ENCODE data around the gene TMEM145.

The TMEM145 gene

DNA sequence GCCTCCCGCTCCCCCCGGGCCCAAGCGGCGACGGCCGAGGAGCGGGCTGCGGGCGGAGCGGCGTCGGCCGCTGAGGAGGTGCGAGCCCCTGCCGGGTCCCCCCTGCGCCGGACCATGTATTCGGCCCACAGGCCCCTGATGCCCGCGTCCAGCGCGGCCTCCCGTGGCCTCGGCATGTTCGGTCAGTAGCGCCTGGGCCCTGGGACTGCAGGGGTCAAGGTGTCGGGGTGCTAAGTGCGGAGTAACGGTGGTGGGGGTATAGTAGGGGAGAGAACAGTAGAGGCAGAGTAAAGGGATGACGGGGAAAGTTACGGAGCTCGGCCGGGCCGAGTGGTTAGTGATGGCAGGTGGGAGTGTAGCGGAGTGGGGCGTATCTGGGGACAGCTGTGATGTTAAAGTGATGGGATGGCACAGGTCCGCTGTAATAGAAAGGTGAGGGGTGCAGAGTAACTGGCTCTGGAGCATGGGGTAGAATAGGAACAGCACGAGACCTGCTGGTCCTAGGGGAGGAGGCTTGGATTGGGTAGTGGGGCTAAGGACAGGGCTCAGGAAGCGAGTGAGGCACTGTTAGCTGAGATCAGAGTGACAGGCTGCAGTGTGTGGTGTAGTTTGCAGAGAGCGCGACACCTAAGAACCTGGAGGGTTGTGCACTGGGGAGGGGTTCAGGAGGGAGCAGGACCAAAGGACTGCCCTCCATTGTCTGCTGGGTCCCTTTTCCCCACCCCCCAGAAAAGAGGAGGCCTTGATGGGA lies 28.3 kb upstream of the TMEM145 start:
- Histone ChIP-seq H3K4me3 (ENCODE audit: low read length) (peak overlapping the region; percentile 84), H3K27ac (ENCODE audit: low read depth, low read length) (no peak overlapping the region), H3K9ac (ENCODE audit: low read depth, low read length) (peak overlapping the region; percentile 60; the same call in 1 of the 2 replicates), H3K9me3 (ENCODE audit: insufficient read depth, low read depth, low read length) (no peaks in the 10 kb centered on the region), H3K4me1 (ENCODE audit: insufficient read depth, low read length) (peaks cover 27% of the 10 kb centered on the region), H3K27me3 (ENCODE audit: insufficient read depth, low read length) (no peaks in the 10 kb centered on the region), H3K36me3 (ENCODE audit: insufficient read depth, low read length) (peaks cover 32% of the 10 kb centered on the region)
- WGBS: 5% methylated on average over 41 of the region's 41 CpGs

- H3K9me3 ChIP-seq (ENCODE audit: insufficient read depth, low read depth, low read length): no peaks in the 10 kb centered on the region
- H3K27me3 ChIP-seq (ENCODE audit: insufficient read depth, low read length): no peaks in the 10 kb centered on the region
- H3K4me3 ChIP-seq (ENCODE audit: low read length): peak overlapping the region; percentile 84
- H3K4me1 ChIP-seq (ENCODE audit: insufficient read depth, low read length): peaks cover 27% of the 10 kb centered on the region
- no peak overlapping the region for H3K27ac ChIP-seq (ENCODE audit: low read depth, low read length)
- no peak overlapping the region for H3K9ac ChIP-seq (ENCODE audit: low read depth, low read length)
- WGBS: 66% methylated on average over 5 of the region's 5 CpGs
- peaks cover 39% of the 10 kb centered on the region for H3K36me3 ChIP-seq (ENCODE audit: insufficient read depth, low read length)
Observed at GRCh38 chr19:42285541-42285941, 27.6 kb upstream of the TMEM145 start.

GRCh38 chr19:42285988-42286348 lies 27.1 kb upstream of the TMEM145 start:
- 89% methylated on average over 6 of the region's 6 CpGs for WGBS
- H3K9ac ChIP-seq (ENCODE audit: low read depth, low read length): no peak overlapping the region
- no peaks in the 10 kb centered on the region for H3K27me3 ChIP-seq (ENCODE audit: insufficient read depth, low read length)
- peaks cover 44% of the 10 kb centered on the region for H3K36me3 ChIP-seq (ENCODE audit: insufficient read depth, low read length)
- no peaks in the 10 kb centered on the region for H3K9me3 ChIP-seq (ENCODE audit: insufficient read depth, low read depth, low read length)
- peaks cover 27% of the 10 kb centered on the region for H3K4me1 ChIP-seq (ENCODE audit: insufficient read depth, low read length)
- no peak overlapping the region for H3K27ac ChIP-seq (ENCODE audit: low read depth, low read length)
- no peak overlapping the region for H3K4me3 ChIP-seq (ENCODE audit: low read length)

GRCh38 chr19:42286349-42287016 lies 26.6 kb upstream of the TMEM145 start:
- H3K9me3 ChIP-seq (ENCODE audit: insufficient read depth, low read depth, low read length): no peaks in the 10 kb centered on the region
- H3K27me3 ChIP-seq (ENCODE audit: insufficient read depth, low read length): no peaks in the 10 kb centered on the region
- H3K27ac ChIP-seq (ENCODE audit: low read depth, low read length): no peak overlapping the region
- peaks cover 24% of the 10 kb centered on the region for H3K4me1 ChIP-seq (ENCODE audit: insufficient read depth, low read length)
- H3K4me3 ChIP-seq (ENCODE audit: low read length): no peak overlapping the region
- WGBS: 91% methylated on average over 12 of the region's 13 CpGs
- no peak overlapping the region for H3K9ac ChIP-seq (ENCODE audit: low read depth, low read length)
- H3K36me3 ChIP-seq (ENCODE audit: insufficient read depth, low read length): peaks cover 49% of the 10 kb centered on the region

- Histone ChIP-seq H3K4me3 (ENCODE audit: low read length) (no peak overlapping the region), H3K9ac (ENCODE audit: low read depth, low read length) (no peak overlapping the region), H3K36me3 (ENCODE audit: insufficient read depth, low read length) (peaks cover 56% of the 10 kb centered on the region), H3K9me3 (ENCODE audit: insufficient read depth, low read depth, low read length) (no peaks in the 10 kb centered on the region), H3K27me3 (ENCODE audit: insufficient read depth, low read length) (no peaks in the 10 kb centered on the region), H3K4me1 (ENCODE audit: insufficient read depth, low read length) (peaks cover 17% of the 10 kb centered on the region; the same call in 1 of the 2 replicates), H3K27ac (ENCODE audit: low read depth, low read length) (no peak overlapping the region)
- 95% methylated on average over 30 of the region's 30 CpGs for WGBS
Observed at GRCh38 chr19:42287017-42287826, 25.9 kb upstream of the TMEM145 start.

- Histone ChIP-seq H3K4me1 (ENCODE audit: insufficient read depth, low read length) (peaks cover 12% of the 10 kb centered on the region; the same call in 1 of the 2 replicates), H3K27me3 (ENCODE audit: insufficient read depth, low read length) (no peaks in the 10 kb centered on the region), H3K36me3 (ENCODE audit: insufficient read depth, low read length) (peaks cover 62% of the 10 kb centered on the region), H3K9ac (ENCODE audit: low read depth, low read length) (no peak overlapping the region), H3K4me3 (ENCODE audit: low read length) (no peak overlapping the region), H3K9me3 (ENCODE audit: insufficient read depth, low read depth, low read length) (no peaks in the 10 kb centered on the region), H3K27ac (ENCODE audit: low read depth, low read length) (no peak overlapping the region)
- WGBS: 94% methylated on average over 10 of the region's 10 CpGs
Observed at GRCh38 chr19:42287827-42288107, 25.3 kb upstream of the TMEM145 start.

DNA sequence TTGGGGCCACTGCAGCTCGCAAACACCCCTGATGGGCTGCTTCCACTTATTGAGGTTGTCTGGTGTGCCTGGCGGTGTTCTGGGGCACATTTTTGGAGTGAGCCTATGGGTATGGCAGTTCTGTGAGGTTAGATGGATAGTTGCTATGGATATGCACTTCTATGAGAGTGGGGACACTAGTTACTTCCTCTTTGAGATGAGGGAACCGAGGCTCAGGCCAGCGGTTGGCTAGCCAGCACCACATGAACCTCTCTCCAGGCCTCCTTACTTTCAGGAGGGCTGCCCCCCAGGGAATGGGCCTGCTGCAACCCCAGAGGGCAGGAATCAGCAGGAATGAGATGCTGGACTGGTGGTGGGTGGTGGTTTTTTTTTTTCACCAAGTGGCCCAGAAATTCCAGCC lies 24.7 kb upstream of the TMEM145 start:
- WGBS: 92% methylated on average over 4 of the region's 4 CpGs
- Histone ChIP-seq H3K27ac (ENCODE audit: low read depth, low read length) (no peak overlapping the region), H3K4me1 (ENCODE audit: insufficient read depth, low read length) (peaks cover 7% of the 10 kb centered on the region; the same call in 1 of the 2 replicates), H3K9ac (ENCODE audit: low read depth, low read length) (no peak overlapping the region), H3K4me3 (ENCODE audit: low read length) (no peak overlapping the region), H3K27me3 (ENCODE audit: insufficient read depth, low read length) (no peaks in the 10 kb centered on the region), H3K36me3 (ENCODE audit: insufficient read depth, low read length) (peaks cover 67% of the 10 kb centered on the region), H3K9me3 (ENCODE audit: insufficient read depth, low read depth, low read length) (no peaks in the 10 kb centered on the region)

- Histone ChIP-seq H3K27ac (ENCODE audit: low read depth, low read length) (no peak overlapping the region), H3K4me3 (ENCODE audit: low read length) (no peak overlapping the region), H3K9me3 (ENCODE audit: insufficient read depth, low read depth, low read length) (no peaks in the 10 kb centered on the region), H3K4me1 (ENCODE audit: insufficient read depth, low read length) (peaks cover 6% of the 10 kb centered on the region; the same call in 1 of the 2 replicates), H3K9ac (ENCODE audit: low read depth, low read length) (no peak overlapping the region), H3K27me3 (ENCODE audit: insufficient read depth, low read length) (no peaks in the 10 kb centered on the region), H3K36me3 (ENCODE audit: insufficient read depth, low read length) (peaks cover 73% of the 10 kb centered on the region)
- 95% methylated on average over 22 of the region's 22 CpGs for WGBS
Observed at GRCh38 chr19:42288881-42289555, 24.1 kb upstream of the TMEM145 start.

DNA sequence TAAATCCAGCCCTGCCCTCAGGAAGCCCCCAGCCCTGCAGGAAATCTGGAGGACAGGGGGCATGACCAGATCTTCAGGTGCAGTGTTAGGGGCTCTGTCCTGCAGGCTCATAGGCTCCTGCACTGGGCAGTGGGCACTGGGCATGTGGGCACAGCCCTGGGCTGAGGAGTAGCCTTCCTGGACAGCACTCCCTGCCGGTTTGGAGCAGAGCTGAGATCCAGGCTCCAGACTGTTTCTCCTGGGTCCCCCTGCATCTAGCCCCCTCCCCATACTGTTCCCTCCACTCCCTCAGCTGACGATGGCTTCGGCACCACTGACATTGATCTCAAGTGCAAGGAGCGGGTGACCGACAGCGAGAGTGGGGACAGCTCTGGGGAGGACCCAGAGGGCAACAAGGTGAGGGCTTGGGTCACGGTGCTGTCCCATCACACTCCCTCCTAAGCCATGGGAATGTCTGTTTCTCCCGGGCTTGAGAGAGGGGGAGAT lies 23.5 kb upstream of the TMEM145 start:
- Histone ChIP-seq H3K9ac (ENCODE audit: low read depth, low read length) (no peak overlapping the region), H3K36me3 (ENCODE audit: insufficient read depth, low read length) (peaks cover 79% of the 10 kb centered on the region), H3K9me3 (ENCODE audit: insufficient read depth, low read depth, low read length) (no peaks in the 10 kb centered on the region), H3K4me3 (ENCODE audit: low read length) (no peak overlapping the region), H3K27me3 (ENCODE audit: insufficient read depth, low read length) (no peaks in the 10 kb centered on the region), H3K4me1 (ENCODE audit: insufficient read depth, low read length) (peaks cover 6% of the 10 kb centered on the region; the same call in 1 of the 2 replicates), H3K27ac (ENCODE audit: low read depth, low read length) (no peak overlapping the region)
- WGBS: 95% methylated on average over 7 of the region's 8 CpGs

DNA sequence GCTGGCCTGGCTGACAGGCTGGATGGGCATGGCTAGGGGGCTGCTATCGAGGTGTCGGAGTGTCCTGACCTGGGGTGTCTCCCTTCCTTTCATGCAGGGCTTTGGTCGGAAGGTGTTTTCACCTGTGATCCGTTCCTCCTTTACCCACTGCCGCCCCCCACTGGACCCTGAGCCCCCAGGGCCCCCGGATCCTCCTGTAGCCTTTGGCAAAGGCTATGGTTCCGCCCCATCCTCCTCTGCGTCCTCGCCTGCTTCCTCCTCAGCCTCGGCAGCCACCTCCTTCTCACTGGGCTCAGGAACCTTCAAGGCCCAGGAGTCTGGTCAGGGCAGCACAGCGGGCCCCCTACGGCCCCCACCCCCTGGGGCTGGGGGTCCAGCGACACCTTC lies 23.0 kb upstream of the TMEM145 start:
- H3K36me3 ChIP-seq (ENCODE audit: insufficient read depth, low read length): peaks cover 81% of the 10 kb centered on the region
- H3K4me1 ChIP-seq (ENCODE audit: insufficient read depth, low read length): peaks cover 5% of the 10 kb centered on the region; the same call in 1 of the 2 replicates
- H3K9me3 ChIP-seq (ENCODE audit: insufficient read depth, low read depth, low read length): no peaks in the 10 kb centered on the region
- WGBS: 90% methylated on average over 13 of the region's 13 CpGs
- no peak overlapping the region for H3K27ac ChIP-seq (ENCODE audit: low read depth, low read length)
- no peaks in the 10 kb centered on the region for H3K27me3 ChIP-seq (ENCODE audit: insufficient read depth, low read length)
- no peak overlapping the region for H3K4me3 ChIP-seq (ENCODE audit: low read length)
- no peak overlapping the region for H3K9ac ChIP-seq (ENCODE audit: low read depth, low read length)

Data from HUES64 (cell line).